GM12878 (cell line): ENCODE measurements around the gene CPO. TPM values are rescaled to one million over a fixed set of nuclear protein-coding genes. Genes with fewer than 3 reads are reported as not detected.

Experiments used
- ATAC-seq: fragments of 200-7000 bp; cut with Tn5 transposase; 3 replicates; pipeline ENCODE4 v1.9.1; 2020; ENCODE audit warnings: mild to moderate bottlenecking, moderate library complexity
- BruUV-seq: library from RNA; stranded (reverse); fragments of 400-500 nt; replicated peaks from 2 replicates; lab custom pipeline; 2021; lab: Mats Ljungman, UMichigan
- CTCF ChIA-PET: fragments of 300-600 bp; sonication (Branson Sonifier 250); formaldehyde crosslinking; extraction: SDS; loops from one replicate; lab custom pipeline; 2021; ENCODE audit warnings: inconsistent platforms; lab: Yijun Ruan, JAX
- POLR2A ChIA-PET: fragments of 350-600 bp; formaldehyde crosslinking; extraction: SDS; loops from one replicate; lab custom pipeline; 2021; ENCODE audit warnings: inconsistent platforms; lab: Charles Lee
- RAD21 ChIA-PET: fragments of 300-600 bp; sonication (Branson Sonifier 250); formaldehyde crosslinking; loops from one replicate; lab custom pipeline; 2023; ENCODE audit warnings: antibody characterized with exemption; ENCODE audit not compliant: unreplicated experiment; lab: Charles Lee
- SMC1A ChIA-PET: fragments of 300-600 bp; sonication (Branson Sonifier 250); formaldehyde crosslinking; loops from one replicate; lab custom pipeline; 2023; ENCODE audit not compliant: unreplicated experiment, uncharacterized antibody; lab: Charles Lee
- DNase-seq: peaks from one replicate; pipeline ENCODE4 v3.0.0-alpha.2; 2011; ENCODE audit warnings: low read depth, low spot score
- FAIRE-seq: peaks from 3 replicates; lab custom pipeline; 2011; peaks lifted over from hg19 to GRCh38; lab: Jason Lieb, UNC
- H2AFZ ChIP-seq: 2 replicates; pipeline ENCODE4 v1.6.0; 2011; ENCODE audit warnings: low read depth, low read length, control low read depth; ENCODE audit not compliant: control insufficient read depth
- H3K27ac ChIP-seq: 2 replicates; pipeline ENCODE4 v1.5.1; 2011; ENCODE audit warnings: control low read depth; ENCODE audit not compliant: control insufficient read depth, insufficient read depth
- H3K27me3 ChIP-seq, 2 experiments: replicated peaks in 1 of 2; 2 replicates each; pipeline versions ENCODE4 v1.6.0 to v1.6.1; 2011; ENCODE audit warnings: low read length in 1 of 2; ENCODE audit not compliant: control insufficient read depth in 2 of 2, insufficient read depth in 2 of 2
- H3K36me3 ChIP-seq, 2 experiments: 2 replicates each; pipeline ENCODE4 v1.5.1; 2011; ENCODE audit warnings: low read length in 1 of 2; ENCODE audit not compliant: control insufficient read depth in 2 of 2, insufficient read depth in 2 of 2
- H3K4me1 ChIP-seq: 2 replicates; pipeline ENCODE4 v1.6.1; 2011; ENCODE audit warnings: mild to moderate bottlenecking, low read length, moderate library complexity, mixed read lengths; ENCODE audit not compliant: control insufficient read depth, insufficient read depth
- H3K4me2 ChIP-seq: 2 replicates; pipeline ENCODE4 v1.6.0; 2011; ENCODE audit warnings: control low read depth; ENCODE audit not compliant: control insufficient read depth, insufficient read depth
- H3K4me3 ChIP-seq: fragments of 200-600 bp; sonication (generic); 2 replicates; pipeline ENCODE4 v1.5.1; 2016
- H3K79me2 ChIP-seq: 2 replicates; pipeline ENCODE4 v1.6.0; 2011; ENCODE audit warnings: low read length; ENCODE audit not compliant: control insufficient read depth, insufficient read depth
- H3K9ac ChIP-seq: 2 replicates; pipeline ENCODE4 v1.8.0; 2011; ENCODE audit warnings: low read length, control low read depth, mixed read lengths; ENCODE audit not compliant: control insufficient read depth, insufficient read depth
- H3K9me3 ChIP-seq: replicated peaks from 3 replicates; pipeline ENCODE4 v1.5.1; 2011; ENCODE audit warnings: mild to moderate bottlenecking, low read length; ENCODE audit not compliant: control insufficient read depth, insufficient read depth
- H4K20me1 ChIP-seq: 2 replicates; pipeline ENCODE4 v1.6.0; 2011; ENCODE audit not compliant: control insufficient read depth, insufficient read depth
- CHD2 ChIP-seq: IDR thresholded peaks from 2 replicates; pipeline ENCODE4 v1.6.1; 2011; ENCODE audit warnings: low read depth, low read length, improper control_type of control experiment, borderline replicate concordance
- DPF2 ChIP-seq: fragments of 450-650 bp; IDR thresholded peaks from 2 replicates; pipeline ENCODE4 v1.6.1; 2017; ENCODE audit warnings: mild to moderate bottlenecking
- E4F1 ChIP-seq: fragments of 450-650 bp; IDR thresholded peaks from 2 replicates; pipeline ENCODE4 v1.6.1; 2018; ENCODE audit warnings: borderline replicate concordance, mild to moderate bottlenecking; ENCODE audit not compliant: partially characterized antibody
- EGR1 ChIP-seq, 2 experiments: IDR thresholded peaks; 1 replicate in 1 of 2; 2 replicates in 1 of 2; pipeline ENCODE4 v1.6.1; 2011 to 2012; ENCODE audit warnings: low read depth in 2 of 2, low read length in 2 of 2, borderline replicate concordance in 1 of 2, mild to moderate bottlenecking in 1 of 2, moderate library complexity in 1 of 2
- FOXK2 ChIP-seq: fragments of 450-650 bp; IDR thresholded peaks from 2 replicates; pipeline ENCODE4 v1.6.1; 2017; ENCODE audit warnings: mild to moderate bottlenecking, moderate library complexity
- HCFC1 ChIP-seq: fragments of 150-350 bp; IDR thresholded peaks from 2 replicates; pipeline ENCODE4 v1.6.1; 2014; ENCODE audit warnings: low read length
- HDAC6 ChIP-seq: fragments of 200-600 bp; sonication (generic); IDR thresholded peaks from one replicate; pipeline ENCODE4 v1.8.0; 2017; ENCODE audit warnings: antibody characterized with exemption; ENCODE audit not compliant: unreplicated experiment
- JUNB ChIP-seq: IDR thresholded peaks from 2 replicates; pipeline ENCODE4 v1.6.1; 2016; ENCODE audit warnings: antibody characterized with exemption, mild to moderate bottlenecking
- PBX3 ChIP-seq: IDR thresholded peaks from 2 replicates; pipeline ENCODE4 v1.6.1; 2011; ENCODE audit warnings: mild to moderate bottlenecking, low read depth, low read length, moderate library complexity; ENCODE audit not compliant: insufficient replicate concordance
- PRDM15 ChIP-seq: fragments of 450-650 bp; formaldehyde crosslinking; IDR thresholded peaks from 2 replicates; pipeline ENCODE4 v1.4.0; 2020; ENCODE audit warnings: mild to moderate bottlenecking, moderate library complexity
- TAF1 ChIP-seq: IDR thresholded peaks from 2 replicates; pipeline ENCODE4 v1.6.1; 2011; ENCODE audit warnings: mild to moderate bottlenecking, low read depth, low read length, borderline replicate concordance
- USF2 ChIP-seq: IDR thresholded peaks from 2 replicates; pipeline ENCODE4 v1.6.1; 2011; ENCODE audit warnings: low read depth, low read length, improper control_type of control experiment, borderline replicate concordance
- YY1 ChIP-seq: IDR thresholded peaks from 2 replicates; pipeline ENCODE4 v1.6.1; 2011; ENCODE audit warnings: low read depth, mild to moderate bottlenecking, low read length
- ZNF24 ChIP-seq: fragments of 450-650 bp; IDR thresholded peaks from 2 replicates; pipeline ENCODE4 v1.6.1; 2017; ENCODE audit warnings: antibody characterized with exemption, mild to moderate bottlenecking
- WGBS: methylation state at CpG from one replicate; pipeline ENCODE4 v1.1.6; 2016; ENCODE audit warnings: low lambda C conversion rate; ENCODE audit not compliant: insufficient replicate concordance, insufficient coverage; ENCODE audit errors: missing lambda C conversion rate; 5-methylcytosine and 5-hydroxymethylcytosine counted together
- in situ Hi-C: fragments of 300-500 bp; cut with MboI; formaldehyde crosslinking; loops from 9 replicates; pipeline ENCODE4 v1.14.3; 2018; ENCODE audit warnings: mixed read lengths
- intact Hi-C: fragments of 100-400 bp; cut with micrococcal nuclease; formaldehyde crosslinking; loops from one replicate; pipeline ENCODE4 v1.14.2; 2022; ENCODE audit not compliant: unreplicated experiment
- polyA plus RNA-seq, 11 experiments: library from polyadenylated mRNA; depleted of rRNA in 4 of 11; unstranded in 6 of 11; stranded (reverse) in 5 of 11; fragments of >200 nt; fragmentation: Nextera tagmentation in 4 of 11; fragmentation: Illumina TruSeq in 1 of 11; extraction: Ambion mirVana in 4 of 11; extraction: Trizol in 1 of 11; gene quantifications; 1 replicate in 1 of 11; 2 replicates in 10 of 11; pipeline versions ENCODE4 v1.2.1 to v1.2.3, GENCODE V29; 2011 to 2016; ENCODE audit warnings: inconsistent platforms in 2 of 11, missing spikeins in 2 of 11, low read depth in 1 of 11
- total RNA-seq, 4 experiments: library from RNA; depleted of rRNA in 3 of 4; stranded (reverse); fragments of >200 nt in 3 of 4; fragmentation: Illumina TruSeq in 1 of 4; extraction: Trizol in 1 of 4; gene quantifications; 2 replicates each; pipeline versions ENCODE4 v1.2.1 to v1.2.3, GENCODE V29; 2013 to 2021

CPO gene
- total and polyA plus RNA-seq, 10 of the 15 experiments (the other 5 are each of a cell fraction or from before 2014, with no cell fraction given), result 0.13 to 0.14 TPM; not detected in 8

- TF ChIP-seq USF2 (no peak), JUNB (no peak), HDAC6 (no peak), HCFC1 (no peak)
Observed at GRCh38 chr2:206979365-206979764, 40.0 kb downstream of the CPO start (continued).

GRCh38 chr2:206979922-206980321 is 40.6 kb downstream of the CPO start:
- Histone ChIP-seq H3K79me2 (no peaks in the 10 kb centered on the region), H4K20me1 (no peaks in the 10 kb centered on the region), H3K36me3 (no peaks in the 10 kb centered on the region), H3K4me3 (no peak overlapping the region), H3K4me1 (no peaks in the 10 kb centered on the region), H3K9ac (no peak overlapping the region), H3K27me3 (no peaks in the 10 kb centered on the region), H3K27ac (no peak overlapping the region), H3K9me3 (no peaks in the 10 kb centered on the region), H3K4me2 (no peak overlapping the region), H2AFZ (no peak overlapping the region)
- intact Hi-C loops, result no loop called here
- FAIRE-seq (no peak), DNase-seq (no peak), ATAC-seq (no peak)
- CTCF ChIA-PET, result no interaction called here
- in situ Hi-C loops, result no loop called here
- RAD21 ChIA-PET, result no interaction called here
- 15% methylated on average over 2 of the region's 2 CpGs for WGBS
- SMC1A ChIA-PET, result interaction anchor here (1.4 kb wide), 1 partner anchor 493 kb away, joined by 4 read pairs; no protein-coding TSS in a partner anchor
- BruUV-seq, result no TSS peak
- POLR2A ChIA-PET, result no interaction called here
- TF ChIP-seq YY1 (no peak), FOXK2 (no peak), EGR1 (IDR thresholded peaks at IDR 0.05; ENCODE audit: borderline replicate concordance in 1 of 2, low read depth in 2 of 2, low read length in 2 of 2) (no peak), PBX3 (no peak), DPF2 (no peak), E4F1 (no peak), PRDM15 (no peak), TAF1 (no peak), CHD2 (no peak), ZNF24 (no peak)
